Activated naive CD4-positive, alpha-beta T cell treated with Interleukin-2 at 50 U/mL for 16 hours (primary cell): ENCODE data around the gene ARMC3.

Experiments used
- DNase-seq: peaks from one replicate; pipeline ENCODE4 v3.0.0-alpha.2; 2020

ARMC3 gene

GRCh38 chr10:22993314-22993713 is 65.5 kb downstream of the ARMC3 start:
- no peak for DNase-seq

- DNase-seq = no peak
Measured at GRCh38 chr10:22997096-22997495, 69.2 kb downstream of the ARMC3 start.

DNA sequence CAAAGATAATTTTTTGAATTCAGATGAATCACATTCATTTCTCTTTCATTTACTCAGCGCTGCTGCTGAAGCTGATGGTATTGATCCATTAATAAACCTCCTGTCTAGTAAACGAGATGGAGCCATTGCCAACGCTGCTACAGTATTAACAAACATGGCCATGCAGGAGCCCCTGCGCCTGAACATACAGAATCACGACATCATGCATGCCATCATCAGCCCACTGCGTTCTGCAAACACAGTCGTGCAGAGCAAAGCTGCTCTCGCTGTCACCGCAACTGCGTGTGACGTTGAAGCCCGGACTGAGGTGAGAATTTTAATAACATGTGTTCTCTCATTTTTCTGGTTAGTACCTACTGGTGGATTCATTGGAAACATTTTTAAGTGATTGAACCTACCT is 70.2 kb downstream of the ARMC3 start:
- no peak for DNase-seq

DNA sequence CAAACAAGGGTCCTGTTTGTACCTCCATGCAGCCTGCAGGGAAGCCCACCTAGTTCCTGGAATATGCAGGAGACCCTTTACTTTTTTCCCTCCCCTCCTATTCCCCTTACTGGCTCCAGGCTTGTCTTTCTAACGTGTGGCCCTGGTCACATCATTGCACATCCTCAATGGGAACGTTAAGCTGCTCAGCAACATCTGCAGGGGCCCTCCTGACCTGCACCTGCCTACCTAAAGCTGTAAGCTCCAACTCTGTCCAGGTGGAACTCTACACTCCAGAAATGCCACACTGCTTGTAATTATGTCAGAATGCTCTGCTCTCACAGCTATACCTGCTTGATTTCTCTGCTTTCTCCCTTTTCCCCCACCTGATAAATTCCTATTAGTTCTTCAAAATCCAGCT is 72.1 kb downstream of the ARMC3 start:
- no peak for DNase-seq

DNA sequence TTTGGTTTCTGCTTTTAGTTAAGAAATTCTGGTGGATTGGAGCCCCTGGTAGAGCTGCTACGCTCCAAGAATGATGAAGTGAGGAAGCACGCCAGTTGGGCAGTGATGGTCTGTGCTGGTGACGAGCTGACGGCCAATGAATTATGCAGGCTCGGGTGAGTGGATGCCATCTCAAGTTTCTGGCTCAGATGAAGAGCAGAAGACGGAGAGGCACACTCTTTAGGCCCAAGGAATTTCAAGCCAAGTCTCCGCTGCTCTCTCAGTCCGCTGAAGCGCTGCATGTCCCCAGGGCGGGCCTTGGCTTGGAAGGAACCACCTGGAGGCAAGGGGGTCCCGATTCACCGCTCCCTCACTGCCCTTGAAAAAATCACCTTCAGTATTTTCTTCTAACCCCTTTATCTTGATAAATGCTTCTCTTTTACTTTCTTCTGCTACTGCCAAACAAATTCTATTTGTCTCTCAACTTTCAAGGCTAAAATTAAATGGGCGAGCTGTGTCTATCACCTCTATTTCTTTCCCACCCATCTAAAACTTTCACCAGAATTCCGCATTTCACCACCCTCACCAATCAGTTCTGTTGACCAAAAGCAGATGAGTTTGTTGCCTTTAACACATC is 74.2 kb downstream of the ARMC3 start:
- no peak for DNase-seq

DNA sequence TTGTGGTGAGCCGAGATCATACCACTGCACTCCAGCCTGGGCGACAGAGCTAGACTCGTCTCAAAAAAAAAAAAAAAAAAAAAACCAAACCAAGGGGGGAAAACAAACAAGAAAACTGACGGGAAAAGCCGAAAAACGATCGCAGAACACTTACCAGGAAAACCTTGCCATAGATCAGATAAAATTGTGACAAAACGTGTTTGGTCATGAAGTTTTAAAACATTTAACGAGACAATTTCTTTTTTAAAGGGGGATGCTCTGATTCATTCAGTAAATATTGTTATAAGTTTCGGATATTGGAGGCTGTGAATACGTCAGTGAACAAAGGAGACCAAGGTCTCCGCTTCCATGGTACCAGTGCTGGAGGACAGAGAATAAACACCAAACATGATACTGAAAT is 77.3 kb downstream of the ARMC3 start:
- no peak for DNase-seq

DNA sequence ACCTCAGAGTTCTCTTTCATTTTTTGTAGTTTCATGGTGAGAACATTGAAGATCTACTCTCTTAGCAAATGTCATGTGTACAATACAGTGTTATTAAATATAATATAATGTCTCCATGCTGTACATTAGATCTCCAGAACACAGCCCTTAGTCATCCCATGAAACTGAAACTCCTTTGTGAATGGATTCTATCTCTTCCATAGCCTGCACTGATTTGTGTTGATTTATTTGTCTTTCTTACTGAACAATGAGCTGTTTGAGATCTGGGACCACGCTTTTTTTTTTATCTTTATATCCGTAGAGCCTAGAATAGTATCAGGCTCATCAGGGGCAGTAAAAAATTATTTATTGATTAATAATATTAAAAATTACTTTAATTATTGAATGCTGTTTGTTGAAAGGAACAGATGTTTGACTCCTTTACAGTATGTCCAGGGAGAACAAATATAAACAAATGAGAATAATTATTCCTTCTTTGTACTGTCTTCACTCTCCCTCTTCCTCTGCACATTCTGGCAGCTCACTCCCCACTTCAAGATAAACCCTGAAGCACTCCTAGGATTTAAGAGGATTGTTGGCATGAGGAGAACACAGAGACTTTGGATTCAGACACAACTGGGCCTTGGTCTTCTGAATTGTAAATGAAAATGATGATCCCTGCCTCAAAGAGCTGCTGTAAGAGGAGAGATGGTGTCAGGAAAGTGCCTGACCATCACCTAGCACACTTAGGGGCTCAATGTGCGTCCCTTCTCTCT is 85.9 kb downstream of the ARMC3 start:
- no peak for DNase-seq

DNA sequence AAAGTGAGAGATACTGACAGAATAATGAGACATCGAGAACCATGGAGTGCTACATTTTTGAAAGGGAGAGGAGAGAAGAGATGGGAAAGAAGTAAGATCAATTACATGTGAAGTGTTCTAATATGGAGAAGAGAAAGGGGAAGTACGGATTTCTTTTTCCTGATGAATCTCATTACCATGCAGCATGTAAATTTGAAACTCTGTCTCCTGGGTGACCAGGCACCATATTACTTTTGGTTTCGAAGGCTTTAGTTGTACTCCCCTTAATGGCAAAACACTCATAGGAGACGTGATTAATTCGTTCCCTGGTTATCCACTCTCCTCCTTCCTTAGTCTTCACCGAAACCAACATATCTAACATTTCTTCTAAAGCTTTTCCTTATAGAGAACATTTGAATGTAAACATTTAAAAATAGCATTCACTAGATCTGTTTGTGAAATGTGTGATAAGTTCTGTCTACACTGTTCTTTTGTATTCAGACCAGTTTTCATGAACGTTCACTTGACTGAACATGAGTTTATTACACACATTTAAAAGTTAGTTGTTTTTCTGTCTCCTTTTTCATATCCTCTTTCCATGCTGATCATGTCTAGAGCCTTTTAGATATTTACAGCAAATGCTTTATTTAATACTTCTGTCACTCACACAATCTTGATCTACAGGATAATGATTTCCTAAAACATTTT is 87.3 kb downstream of the ARMC3 start:
- DNase-seq = no peak

- DNase-seq = no peak
Measured at GRCh38 chr10:23016636-23017035, 88.8 kb downstream of the ARMC3 start.

- DNase-seq = no peak
Measured at GRCh38 chr10:23019633-23020032, 91.8 kb downstream of the ARMC3 start.

DNA sequence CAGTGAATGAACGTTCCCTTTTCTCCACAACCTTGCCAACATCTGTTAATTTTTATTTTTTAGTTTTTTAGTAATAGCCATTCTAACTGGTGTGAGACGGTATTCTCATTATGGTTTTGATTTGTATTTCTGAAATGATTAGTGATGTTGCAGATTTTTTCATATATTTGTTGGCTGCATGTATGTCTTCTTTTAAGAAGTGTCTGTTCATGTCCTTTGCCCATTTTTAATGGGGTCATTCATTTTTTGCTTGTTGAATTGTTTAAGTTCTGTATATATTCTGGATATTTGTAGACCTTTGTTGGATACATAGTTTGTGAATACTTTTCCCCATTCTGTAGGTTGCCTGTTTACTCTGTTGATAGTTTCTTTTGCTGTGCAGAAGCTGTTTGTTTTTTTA is 93.6 kb downstream of the ARMC3 start:
- DNase-seq = no peak

DNA sequence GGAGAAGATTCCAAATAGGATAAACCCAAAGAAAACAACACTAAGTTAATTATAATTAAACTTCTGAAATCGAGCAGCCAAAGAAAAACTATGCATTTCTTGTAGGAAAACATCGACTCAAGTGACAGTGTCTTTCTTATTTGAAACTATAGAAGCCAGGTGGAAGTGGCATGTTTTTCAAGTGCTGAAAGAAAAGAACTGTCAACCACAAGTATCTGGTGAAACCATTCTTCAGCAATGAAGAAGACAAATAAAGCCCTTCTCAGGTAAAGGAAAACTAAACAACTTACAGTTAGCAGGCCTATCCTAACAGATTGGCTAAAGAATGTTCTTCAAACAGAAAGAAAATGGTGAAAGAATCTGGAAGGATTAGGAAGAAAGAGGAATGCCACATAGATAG is 96.1 kb downstream of the ARMC3 start:
- no peak for DNase-seq

DNA sequence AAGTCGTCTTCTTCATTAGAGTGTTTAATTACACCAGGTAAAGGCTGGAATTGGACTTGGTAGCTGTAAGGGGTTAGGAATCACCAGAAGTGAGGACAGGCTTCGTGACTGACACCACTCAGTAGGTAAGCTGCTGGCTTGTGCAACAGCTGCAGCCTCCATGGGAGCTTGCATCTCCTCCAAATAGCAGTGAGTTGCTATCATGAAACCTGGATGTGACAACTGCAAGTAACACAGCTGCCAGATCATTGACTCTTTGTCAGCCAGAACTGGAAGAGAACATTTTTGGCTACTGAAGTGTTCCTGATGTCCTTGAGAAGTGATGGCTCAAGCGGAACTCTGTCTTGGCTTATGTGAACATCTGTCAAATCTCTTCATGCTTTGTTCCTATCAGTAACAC is 103.5 kb downstream of the ARMC3 start:
- DNase-seq = no peak

DNA sequence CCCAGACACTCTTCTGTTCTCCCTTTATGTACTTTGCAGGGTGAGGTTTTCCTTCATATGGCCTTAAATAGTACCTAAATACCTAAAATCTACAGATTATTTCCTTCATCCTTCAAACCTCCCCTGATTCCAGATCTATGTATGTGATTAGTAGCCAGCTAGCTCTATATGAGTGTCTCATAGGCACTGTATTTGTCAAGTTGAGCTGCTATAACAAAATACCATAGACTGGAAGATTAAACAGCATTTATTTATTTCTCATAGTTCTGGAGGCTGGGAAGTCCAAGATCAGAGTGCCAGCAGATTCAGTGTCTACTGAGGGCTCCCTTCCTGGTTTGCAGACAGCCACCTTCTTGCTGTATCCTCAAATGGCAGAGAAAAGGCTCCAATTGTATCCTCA is 106.9 kb downstream of the ARMC3 start:
- no peak for DNase-seq

DNA sequence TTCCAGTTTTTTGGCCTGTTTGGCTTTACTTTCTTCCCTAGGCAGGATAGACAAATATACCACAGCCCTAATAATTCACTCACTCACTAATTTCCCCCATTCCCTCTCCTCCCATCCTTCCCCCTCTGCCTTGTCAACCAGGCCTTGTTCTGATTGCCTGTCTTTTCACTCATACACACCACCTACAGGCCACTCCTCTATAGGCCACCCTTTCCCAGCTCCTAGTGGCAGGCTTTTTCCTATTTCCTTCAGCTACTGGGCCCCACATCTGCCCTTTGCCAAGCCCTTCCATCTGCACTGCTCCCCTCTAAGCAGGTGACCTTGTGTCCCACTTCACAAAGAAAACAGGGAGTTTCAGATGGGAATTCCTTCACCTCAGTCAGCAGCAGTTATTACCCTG is 107.7 kb downstream of the ARMC3 start:
- no peak for DNase-seq

GRCh38 chr10:23037152-23037551 is 109.3 kb downstream of the ARMC3 start:
- DNase-seq = no peak

DNA sequence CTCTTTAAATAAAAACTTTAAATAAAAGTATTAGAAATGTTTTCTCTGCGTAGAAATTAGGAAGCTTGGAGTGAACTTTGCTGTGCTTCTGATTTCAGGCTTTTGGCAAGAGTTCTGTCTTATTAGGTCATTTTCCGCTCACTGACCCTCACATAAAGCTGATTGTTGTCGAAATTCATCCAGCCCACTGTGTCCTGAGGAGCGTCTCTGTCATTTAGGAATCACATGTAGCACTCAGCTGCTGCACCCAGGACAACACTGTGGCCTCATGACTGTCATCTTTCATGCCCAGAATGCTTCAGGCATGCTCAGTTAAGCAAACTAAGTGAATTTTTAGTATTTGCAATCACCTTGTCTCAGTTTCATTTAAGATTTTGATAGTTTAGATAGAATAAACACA is 109.7 kb downstream of the ARMC3 start:
- no peak for DNase-seq

GRCh38 chr10:23038172-23038571 is 110.3 kb downstream of the ARMC3 start:
- no peak for DNase-seq

DNA sequence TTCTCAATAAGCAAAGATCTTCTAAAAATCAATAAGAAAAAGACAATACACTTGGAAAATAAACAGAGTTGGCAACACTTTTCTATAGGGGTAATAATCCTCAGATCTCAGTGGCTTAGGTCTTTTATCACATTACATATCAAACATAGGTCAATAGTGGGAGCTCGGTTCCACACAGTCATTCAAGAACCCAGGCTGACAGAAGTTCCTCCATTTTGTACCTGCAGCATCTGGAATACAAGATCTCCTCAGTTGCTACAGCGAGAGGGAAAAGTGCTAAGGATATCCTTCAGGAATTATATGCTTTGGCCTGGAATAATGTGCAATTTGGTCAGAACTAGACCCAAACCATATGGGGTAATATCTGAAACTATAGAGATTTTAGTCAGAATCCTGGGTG is 112.1 kb downstream of the ARMC3 start:
- no peak for DNase-seq

DNA sequence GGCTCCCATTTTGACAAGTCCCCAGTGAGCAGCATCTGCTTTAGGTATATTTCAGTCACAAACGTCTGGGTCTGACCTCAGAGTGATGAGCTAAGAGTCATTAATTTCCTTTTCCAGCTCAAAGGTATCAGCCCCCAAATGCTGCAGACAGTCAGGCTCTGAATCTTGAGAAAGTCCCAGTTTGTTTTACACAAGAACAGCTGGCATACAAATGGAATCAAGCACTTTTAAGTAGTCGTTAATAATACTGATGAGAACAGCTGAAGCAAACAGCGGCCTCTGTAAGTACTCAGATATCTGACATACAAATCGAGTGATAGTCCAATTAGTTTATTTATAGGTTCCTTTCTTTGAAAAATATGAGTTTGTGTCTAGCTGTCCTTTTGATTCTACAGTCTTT is 118.2 kb downstream of the ARMC3 start:
- DNase-seq = no peak

- no peak for DNase-seq
Measured at GRCh38 chr10:23047201-23048050, 119.6 kb downstream of the ARMC3 start.

DNA sequence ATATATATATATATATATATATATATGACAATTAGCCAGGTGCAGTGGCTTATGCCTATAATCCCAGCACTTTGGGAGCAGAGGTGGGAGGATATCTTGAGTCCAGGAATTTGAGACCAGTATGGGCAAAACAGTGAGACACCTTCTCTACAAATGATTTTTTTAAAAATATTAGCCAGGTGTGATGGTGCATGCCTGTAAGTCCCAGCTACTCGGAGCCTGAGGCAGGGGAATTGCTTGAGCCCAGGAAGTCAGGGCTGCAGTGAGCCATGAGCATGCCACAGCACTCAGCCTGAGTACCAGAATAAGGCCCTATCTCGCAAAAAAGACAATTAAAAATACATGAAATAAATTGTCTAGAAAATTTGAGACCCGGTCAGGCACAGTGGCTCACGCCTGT is 120.3 kb downstream of the ARMC3 start:
- DNase-seq = no peak

DNA sequence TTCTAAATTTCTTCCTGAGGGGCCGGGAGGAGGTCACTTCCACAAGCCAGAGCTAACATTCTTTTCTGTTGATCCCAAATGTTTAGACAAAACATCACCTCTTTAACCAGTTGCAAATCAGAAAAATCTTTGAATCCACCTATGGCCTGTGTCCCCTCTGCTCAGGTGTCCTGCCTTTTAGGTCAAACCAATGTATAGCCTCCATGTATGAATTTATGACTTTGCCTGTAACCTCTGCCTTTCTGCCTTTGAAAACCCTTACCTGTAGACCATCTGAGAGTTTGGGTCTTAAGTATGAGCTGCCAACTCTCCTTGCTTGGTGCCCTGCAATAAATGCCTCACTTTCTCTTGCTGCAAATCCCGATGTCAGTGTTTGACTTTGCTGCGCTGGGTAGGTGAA is 123.4 kb downstream of the ARMC3 start:
- no peak for DNase-seq
